ACC112 (cell line): Measurements from ENCODE around the gene NECTIN2.

Experiments used
- H2AFZ ChIP-seq: fragments of 200-600 bp; sonication (generic); one replicate; pipeline ENCODE4 v1.6.0; 2017; ENCODE audit warnings: antibody characterized with exemption, low read length; ENCODE audit not compliant: unreplicated experiment
- H3K27ac ChIP-seq: fragments of 200-600 bp; sonication (generic); 2 replicates; pipeline ENCODE4 v1.5.1; 2014; ENCODE audit warnings: low read depth, mild to moderate bottlenecking, antibody characterized with exemption, low read length, moderate library complexity
- H3K27me3 ChIP-seq: fragments of 200-600 bp; sonication (generic); 2 replicates; pipeline ENCODE4 v1.6.1; 2014; ENCODE audit warnings: mild to moderate bottlenecking, antibody characterized with exemption, low read length, moderate library complexity, mixed read lengths; ENCODE audit not compliant: insufficient read depth
- H3K36me3 ChIP-seq: fragments of 200-600 bp; sonication (generic); 2 replicates; pipeline ENCODE4 v1.6.1; 2016; ENCODE audit warnings: mild to moderate bottlenecking, antibody characterized with exemption, low read length, moderate library complexity, mixed read lengths; ENCODE audit not compliant: insufficient read depth
- H3K4me1 ChIP-seq: fragments of 200-600 bp; sonication (generic); one replicate; pipeline ENCODE4 v1.6.1; 2016; ENCODE audit warnings: low read length, mixed read lengths; ENCODE audit not compliant: insufficient read depth, unreplicated experiment, control insufficient read depth
- H3K4me3 ChIP-seq: fragments of 200-600 bp; sonication (generic); 2 replicates; pipeline ENCODE4 v1.5.1; 2014; ENCODE audit warnings: mild to moderate bottlenecking, low read depth, low read length
- H3K79me2 ChIP-seq: fragments of 200-600 bp; sonication (generic); one replicate; pipeline ENCODE4 v1.6.0; 2016; ENCODE audit warnings: low read length; ENCODE audit not compliant: control insufficient read depth, unreplicated experiment, insufficient read depth

The NECTIN2 gene

DNA sequence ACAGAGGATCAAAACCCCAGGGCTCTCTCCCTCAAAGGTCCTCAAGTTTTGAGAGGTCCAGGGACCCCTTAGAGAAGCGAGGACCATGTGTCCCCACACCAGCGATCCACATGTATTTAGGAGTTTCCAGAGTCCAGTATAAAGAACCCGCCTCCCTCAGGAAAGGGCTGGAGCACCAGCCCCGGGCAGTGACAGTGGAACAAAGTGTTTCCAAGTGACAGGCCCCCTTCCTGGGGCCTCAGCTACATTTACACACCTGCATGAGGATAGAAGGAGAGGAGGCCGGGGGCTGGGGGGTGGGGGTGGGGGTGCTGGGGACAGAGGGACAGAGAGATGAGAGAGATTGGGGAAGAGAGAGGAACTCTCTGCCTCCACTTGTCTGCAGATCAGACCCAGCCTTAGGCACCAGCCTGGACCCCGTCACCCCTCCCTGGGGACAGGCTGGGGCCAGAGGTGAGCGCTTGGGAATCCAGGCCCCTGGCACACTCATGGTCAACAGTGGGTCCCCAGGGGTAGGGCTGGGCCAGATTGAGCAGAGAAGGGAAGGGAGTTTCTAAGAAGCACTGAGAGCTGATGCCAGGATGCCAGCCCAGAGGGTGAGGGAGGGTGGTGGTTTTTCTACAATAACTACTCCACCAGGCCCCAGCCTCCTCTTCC lies 36.4 kb upstream of the NECTIN2 start:
- no peaks in the 10 kb centered on the region for H3K79me2 ChIP-seq
- peaks cover 8% of the 10 kb centered on the region for H3K4me1 ChIP-seq
- H3K27ac ChIP-seq, result no peak overlapping the region
- H3K4me3 ChIP-seq, result peak overlapping the region; percentile 73
- H2AFZ ChIP-seq, result no peak overlapping the region
- H3K36me3 ChIP-seq, result no peaks in the 10 kb centered on the region
- no peaks in the 10 kb centered on the region for H3K27me3 ChIP-seq

DNA sequence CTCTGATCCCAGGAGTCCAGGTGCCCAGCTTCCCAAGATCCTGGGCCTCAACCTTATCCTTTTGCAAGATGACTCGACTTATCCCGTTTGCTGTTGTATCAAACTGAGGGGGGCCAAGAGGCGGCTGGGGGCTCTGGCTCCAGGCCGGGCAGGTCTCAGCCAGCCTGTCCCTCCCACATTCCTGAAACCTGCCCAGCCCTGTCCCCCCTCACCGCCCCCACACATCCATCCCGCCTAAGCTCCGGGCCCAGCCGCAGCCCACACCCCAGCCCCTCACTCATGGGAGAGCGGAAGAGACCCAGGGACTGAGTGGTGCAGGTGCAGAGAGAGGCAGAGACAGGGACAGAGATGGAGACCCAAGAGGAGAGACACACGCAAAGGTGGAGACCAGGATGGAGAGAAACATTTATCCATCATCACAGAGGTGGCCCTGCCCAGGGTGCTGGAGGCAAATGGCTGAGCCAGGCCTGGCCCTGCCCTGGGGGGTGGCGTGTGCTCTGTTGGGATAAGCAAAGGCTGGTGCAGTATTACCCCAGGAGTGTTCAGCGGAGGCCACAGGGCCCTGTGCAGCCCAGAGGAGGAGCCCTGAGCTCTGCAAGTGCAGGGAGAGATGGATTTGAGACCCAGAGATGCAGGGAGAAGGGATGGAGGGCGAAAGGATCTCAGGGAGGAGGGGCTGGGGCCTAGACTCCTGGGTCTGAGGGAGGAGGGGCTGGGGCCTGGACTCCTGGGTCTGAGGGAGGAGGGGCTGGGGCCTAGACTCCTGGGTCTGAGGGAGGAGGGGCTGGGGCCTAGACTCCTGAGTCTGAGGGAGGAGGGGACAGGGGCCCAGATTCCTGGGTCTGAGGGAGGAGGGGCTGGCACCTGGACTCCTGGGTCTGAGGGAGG lies 35.6 kb upstream of the NECTIN2 start:
- Histone ChIP-seq H3K27me3 (no peaks in the 10 kb centered on the region), H3K36me3 (no peaks in the 10 kb centered on the region), H2AFZ (no peak overlapping the region), H3K27ac (no peak overlapping the region), H3K4me1 (peaks cover 8% of the 10 kb centered on the region), H3K4me3 (no peak overlapping the region), H3K79me2 (no peaks in the 10 kb centered on the region)

- no peaks in the 10 kb centered on the region for H3K36me3 ChIP-seq
- no peaks in the 10 kb centered on the region for H3K79me2 ChIP-seq
- H2AFZ ChIP-seq, result no peak overlapping the region
- peaks cover 8% of the 10 kb centered on the region for H3K4me1 ChIP-seq
- H3K27me3 ChIP-seq, result no peaks in the 10 kb centered on the region
- no peak overlapping the region for H3K4me3 ChIP-seq
- H3K27ac ChIP-seq, result no peak overlapping the region
Observed at GRCh38 chr19:44811122-44811419, 35.0 kb upstream of the NECTIN2 start.

DNA sequence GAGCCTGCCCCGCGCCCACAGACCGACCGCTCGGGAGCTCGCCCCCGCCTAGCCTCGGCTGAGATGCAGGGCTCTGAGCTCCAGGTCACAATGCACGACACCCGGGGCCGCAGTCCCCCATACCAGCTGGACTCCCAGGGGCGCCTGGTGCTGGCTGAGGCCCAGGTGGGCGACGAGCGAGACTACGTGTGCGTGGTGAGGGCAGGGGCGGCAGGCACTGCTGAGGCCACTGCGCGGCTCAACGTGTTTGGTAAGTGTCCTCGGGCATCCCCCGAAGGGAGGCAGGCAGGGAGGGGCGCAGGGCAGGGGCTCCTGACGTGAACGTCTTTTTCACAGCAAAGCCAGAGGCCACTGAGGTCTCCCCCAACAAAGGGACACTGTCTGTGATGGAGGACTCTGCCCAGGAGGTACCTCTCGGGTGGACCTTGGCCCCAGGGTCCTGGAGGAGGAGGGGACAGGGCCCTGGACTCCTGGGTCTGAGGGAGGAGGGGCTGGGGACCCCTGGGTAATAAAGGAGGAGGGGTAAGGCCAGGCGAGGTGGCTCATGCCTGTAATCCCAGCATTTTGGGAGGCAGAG lies 33.9 kb upstream of the NECTIN2 start:
- Histone ChIP-seq H3K27ac (no peak overlapping the region), H3K4me3 (no peak overlapping the region), H3K79me2 (no peaks in the 10 kb centered on the region), H3K27me3 (no peaks in the 10 kb centered on the region), H3K36me3 (no peaks in the 10 kb centered on the region), H3K4me1 (peaks cover 8% of the 10 kb centered on the region), H2AFZ (no peak overlapping the region)

DNA sequence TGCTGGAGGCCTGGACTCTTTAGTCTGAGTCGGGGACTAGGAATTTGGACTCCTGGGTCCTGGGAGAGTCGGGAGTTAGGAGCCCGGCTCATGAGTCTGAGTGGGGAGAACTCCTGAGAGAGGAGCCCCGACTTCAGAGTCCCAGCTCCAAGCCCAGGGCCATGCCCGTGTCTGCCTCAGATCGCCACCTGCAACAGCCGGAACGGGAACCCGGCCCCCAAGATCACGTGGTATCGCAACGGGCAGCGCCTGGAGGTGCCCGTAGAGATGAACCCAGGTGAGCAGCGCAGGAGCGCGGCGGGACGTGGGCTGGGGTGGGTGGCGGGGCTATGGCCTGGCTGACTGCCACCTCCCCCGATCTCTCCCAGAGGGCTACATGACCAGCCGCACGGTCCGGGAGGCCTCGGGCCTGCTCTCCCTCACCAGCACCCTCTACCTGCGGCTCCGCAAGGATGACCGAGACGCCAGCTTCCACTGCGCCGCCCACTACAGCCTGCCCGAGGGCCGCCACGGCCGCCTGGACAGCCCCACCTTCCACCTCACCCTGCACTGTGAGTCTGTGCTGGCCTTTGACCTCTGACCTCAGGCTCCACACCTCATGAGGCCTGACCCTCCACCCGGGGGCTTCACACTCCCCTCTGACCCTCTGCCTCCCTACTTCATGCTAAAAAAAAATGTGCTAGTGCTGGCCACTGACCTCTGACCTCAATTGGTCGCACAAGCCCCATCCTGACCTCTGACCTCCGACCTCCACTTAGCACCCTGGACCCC lies 32.8 kb upstream of the NECTIN2 start:
- no peak overlapping the region for H2AFZ ChIP-seq
- H3K4me3 ChIP-seq, result no peak overlapping the region
- no peak overlapping the region for H3K27ac ChIP-seq
- H3K79me2 ChIP-seq, result no peaks in the 10 kb centered on the region
- H3K36me3 ChIP-seq, result no peaks in the 10 kb centered on the region
- H3K27me3 ChIP-seq, result no peaks in the 10 kb centered on the region
- H3K4me1 ChIP-seq, result peaks cover 4% of the 10 kb centered on the region

- Histone ChIP-seq H3K4me1 (no peaks in the 10 kb centered on the region), H3K27me3 (no peaks in the 10 kb centered on the region), H3K36me3 (no peaks in the 10 kb centered on the region), H2AFZ (no peak overlapping the region), H3K27ac (no peak overlapping the region), H3K79me2 (no peaks in the 10 kb centered on the region), H3K4me3 (no peak overlapping the region)
Observed at GRCh38 chr19:44813841-44814470, 32.1 kb upstream of the NECTIN2 start.

GRCh38 chr19:44814517-44814916 lies 31.6 kb upstream of the NECTIN2 start:
- Histone ChIP-seq H3K4me1 (no peaks in the 10 kb centered on the region), H3K4me3 (no peak overlapping the region), H2AFZ (no peak overlapping the region), H3K27ac (no peak overlapping the region), H3K79me2 (no peaks in the 10 kb centered on the region), H3K36me3 (no peaks in the 10 kb centered on the region), H3K27me3 (no peaks in the 10 kb centered on the region)

DNA sequence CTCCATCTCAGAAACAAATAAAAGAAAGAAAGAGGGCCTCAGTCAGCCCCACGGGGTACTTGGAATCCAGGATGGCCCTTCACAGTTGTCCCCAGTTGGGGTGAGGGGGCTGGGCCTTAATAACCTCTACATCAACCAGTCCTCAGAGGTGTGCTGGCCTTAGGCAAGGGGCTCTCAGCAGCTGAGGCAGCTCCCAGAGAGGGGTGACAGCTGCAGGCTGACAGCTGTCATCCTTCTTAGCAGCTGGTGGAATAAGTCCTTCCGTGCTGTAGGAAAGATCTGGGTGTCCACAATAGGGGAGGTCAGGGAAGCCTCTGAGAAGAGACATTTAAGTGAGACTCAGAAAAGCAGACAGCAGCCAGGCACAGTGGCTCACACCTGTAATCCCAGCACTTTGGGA lies 29.8 kb upstream of the NECTIN2 start:
- H3K27me3 ChIP-seq, result no peaks in the 10 kb centered on the region
- no peak overlapping the region for H2AFZ ChIP-seq
- H3K4me1 ChIP-seq, result no peaks in the 10 kb centered on the region
- H3K79me2 ChIP-seq, result no peaks in the 10 kb centered on the region
- H3K27ac ChIP-seq, result no peak overlapping the region
- H3K36me3 ChIP-seq, result no peaks in the 10 kb centered on the region
- H3K4me3 ChIP-seq, result no peak overlapping the region

- Histone ChIP-seq H3K4me1 (no peaks in the 10 kb centered on the region), H3K27ac (no peak overlapping the region), H2AFZ (no peak overlapping the region), H3K36me3 (no peaks in the 10 kb centered on the region), H3K4me3 (no peak overlapping the region), H3K79me2 (no peaks in the 10 kb centered on the region), H3K27me3 (no peaks in the 10 kb centered on the region)
Observed at GRCh38 chr19:44817725-44818465, 28.2 kb upstream of the NECTIN2 start.
